Transverse colon (tissue), 4 donors: ENCODE data around the gene RABL2A. TPM values are rescaled to one million over a fixed set of nuclear protein-coding genes. Genes with fewer than 3 reads are reported as not detected.
"Not testable (repeated sequence)": the region's sequence is repeated elsewhere in the genome, so short reads cannot be mapped to it uniquely, and the experiment has no call there.

Experiments
- DNase-seq: peaks from one replicate; pipeline ENCODE4 v3.0.0-alpha.2; 2019
- H3K27ac ChIP-seq, 4 donors: fragments of 200-600 bp; sonication (generic); 2 replicates each; pipeline ENCODE4 v1.5.1; 2016 to 2018; ENCODE audit warnings: inconsistent platforms in 4 of 4
- H3K27me3 ChIP-seq: fragments of 200-600 bp; sonication (generic); 2 replicates; pipeline ENCODE4 v1.5.1; 2017; ENCODE audit warnings: inconsistent platforms
- H3K36me3 ChIP-seq, 4 donors: fragments of 200-600 bp; sonication (generic); 2 replicates each; pipeline ENCODE4 v1.5.1; 2017 to 2019; ENCODE audit warnings: inconsistent platforms in 4 of 4
- H3K4me1 ChIP-seq, 4 donors: fragments of 200-600 bp; sonication (generic); 2 replicates each; pipeline ENCODE4 v1.5.1; 2017 to 2020; ENCODE audit warnings: inconsistent platforms in 4 of 4
- H3K4me3 ChIP-seq, 4 donors: fragments of 200-600 bp; sonication (generic); 1 replicate in 1 of 4; 2 replicates in 3 of 4; pipeline versions ENCODE4 v1.5.1 to v1.6.1; 2017 to 2019; ENCODE audit warnings: inconsistent platforms in 4 of 4
- H3K9me3 ChIP-seq, 2 donors: fragments of 200-600 bp; sonication (generic); 2 replicates each; pipeline ENCODE4 v1.5.1; 2017 to 2019; ENCODE audit warnings: inconsistent platforms in 2 of 2
- WGBS, 2 donors: methylation state at CpG; one replicate each; pipeline ENCODE4 v1.1.5; 2018; ENCODE audit warnings: low coverage in 1 of 2; 5-methylcytosine and 5-hydroxymethylcytosine counted together
- in situ Hi-C, 4 donors: fragments of 200-750 bp; cut with MboI; loops; one replicate each; pipeline versions ENCODE4 v1.15.0 to v1.15.1; 2017; ENCODE audit warnings: low sequenced_read_pairs in 3 of 4, low pct_ligation_motif_present in 1 of 4, low pct_unique_long_range_greater_than_20kb in 1 of 4
- intact Hi-C: fragments of 100-400 bp; cut with DNase I; formaldehyde crosslinking; loops from one replicate; pipeline ENCODE4 v1.15.1; 2023; ENCODE audit warnings: low total_unique reads
- small RNA-seq, 4 donors: library from RNA; depleted of rRNA; stranded (forward); fragments of <200 nt; gene quantifications; one replicate each; pipeline ENCODE3, GENCODE V24; 2016
- total RNA-seq, 4 donors: library from RNA; depleted of rRNA; stranded (reverse); fragments of >200 nt; gene quantifications; one replicate each; pipeline ENCODE4 v1.1.0, GENCODE V29; 2016
- TF ChIP-seq, protein P1 (sequence below), 5 experiments: fragments of 200-600 bp in 3 of 5; fragments of 450-650 bp in 2 of 5; sonication (generic) in 3 of 5; IDR thresholded peaks; 1 replicate in 2 of 5; 2 replicates in 3 of 5; pipeline ENCODE4 v1.5.1; 2016 to 2017; ENCODE audit warnings: antibody characterized with exemption in 5 of 5, inconsistent platforms in 3 of 5, mild to moderate bottlenecking in 2 of 5, moderate library complexity in 1 of 5

Gene RABL2A
- total RNA-seq, 4 donors from 2014 or later: 13.5 to 44.8 (median 16.6) TPM

DNA sequence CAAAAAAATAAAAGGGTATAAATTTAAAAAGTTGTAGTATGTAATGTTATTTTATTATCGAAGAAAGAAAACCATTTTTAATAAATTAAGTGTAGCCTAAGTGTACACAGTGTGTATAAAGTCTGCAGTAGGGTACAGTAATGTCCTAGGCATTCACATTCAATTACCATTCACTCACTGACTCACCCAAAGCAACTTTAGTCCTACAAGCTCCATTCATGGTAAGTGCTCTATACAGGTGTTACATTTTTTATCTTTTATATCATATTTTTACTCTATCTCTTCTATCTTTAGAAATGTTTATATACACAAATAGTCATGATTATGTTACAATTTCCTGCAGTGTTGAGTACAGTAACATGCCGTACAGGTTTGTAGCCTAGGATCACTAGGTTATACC lies 59.5 kb downstream of the RABL2A start:
- no peaks in the 10 kb centered on the region for H3K27me3 ChIP-seq
- no peak overlapping the region for H3K4me3 ChIP-seq
- no peak for DNase-seq
- H3K4me1 ChIP-seq: no peaks in the 10 kb centered on the region
- in situ Hi-C loops (no loop called here), intact Hi-C loops (no loop called here)
- TF ChIP-seq, protein P1, sequence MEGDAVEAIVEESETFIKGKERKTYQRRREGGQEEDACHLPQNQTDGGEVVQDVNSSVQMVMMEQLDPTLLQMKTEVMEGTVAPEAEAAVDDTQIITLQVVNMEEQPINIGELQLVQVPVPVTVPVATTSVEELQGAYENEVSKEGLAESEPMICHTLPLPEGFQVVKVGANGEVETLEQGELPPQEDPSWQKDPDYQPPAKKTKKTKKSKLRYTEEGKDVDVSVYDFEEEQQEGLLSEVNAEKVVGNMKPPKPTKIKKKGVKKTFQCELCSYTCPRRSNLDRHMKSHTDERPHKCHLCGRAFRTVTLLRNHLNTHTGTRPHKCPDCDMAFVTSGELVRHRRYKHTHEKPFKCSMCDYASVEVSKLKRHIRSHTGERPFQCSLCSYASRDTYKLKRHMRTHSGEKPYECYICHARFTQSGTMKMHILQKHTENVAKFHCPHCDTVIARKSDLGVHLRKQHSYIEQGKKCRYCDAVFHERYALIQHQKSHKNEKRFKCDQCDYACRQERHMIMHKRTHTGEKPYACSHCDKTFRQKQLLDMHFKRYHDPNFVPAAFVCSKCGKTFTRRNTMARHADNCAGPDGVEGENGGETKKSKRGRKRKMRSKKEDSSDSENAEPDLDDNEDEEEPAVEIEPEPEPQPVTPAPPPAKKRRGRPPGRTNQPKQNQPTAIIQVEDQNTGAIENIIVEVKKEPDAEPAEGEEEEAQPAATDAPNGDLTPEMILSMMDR (IDR thresholded peaks at IDR 0.05): no peak
- no peaks in the 10 kb centered on the region for H3K9me3 ChIP-seq
- H3K27ac ChIP-seq: no peak overlapping the region
- WGBS, 2 donors: 84 to 87% methylated on average over 2 of the region's 2 CpGs
- H3K36me3 ChIP-seq: no peaks in the 10 kb centered on the region

- DNase-seq, in situ Hi-C loops, H3K27me3 ChIP-seq, H3K27ac ChIP-seq, H3K4me3 ChIP-seq, intact Hi-C loops, H3K9me3 ChIP-seq, H3K36me3 ChIP-seq, H3K4me1 ChIP-seq: not testable (repeated sequence)
- WGBS, 2 donors: 59 to 75% methylated on average over 2 to 3 of the region's 3 CpGs
Observed at GRCh38 chr2:113690871-113691270, 63.8 kb downstream of the RABL2A start.

Small RNA genes within 50 kb of the gene (small RNA-seq; reads per million reads assigned to genes)
- gene MIR1302-3 (0 reads per million in 4 donors), gene RNU6-744P (0 reads per million in 4 donors)

Other genes starting within 250 kb of the RABL2A start
- 10 to 100 TPM; 12.7 to 56.5 (median 38.5) TPM for gene ZNG1B, start 189.6 kb upstream of the RABL2A start, total RNA-seq
- gene FOXD4L1, start 128.6 kb upstream of the RABL2A start, total RNA-seq: under 1 TPM in 1 of 4 donors, not detected in 3; 0.16 TPM
- 100 to 1,000 TPM in 3 of 4 donors, 10 to 100 TPM in 1; 83.2 to 165 (median 128) TPM for gene SLC35F5, start 129.4 kb downstream of the RABL2A start, total RNA-seq